Chondrocyte (in vitro differentiated cells): ENCODE results near the gene PLIN5. TPM values are rescaled to one million over a fixed set of nuclear protein-coding genes. Genes with fewer than 3 reads are reported as not detected.
A peak's percentile ranks its signal among the peaks of the same experiment; 100 is the strongest.

ENCODE experiments used
- DNase-seq: peaks from one replicate; pipeline ENCODE4 v3.0.0; 2021; ENCODE audit warnings: mixed read lengths, low spot score
- H3K27ac Mint-ChIP-seq: one replicate; pipeline ENCODE4 v1.8.0; 2021; ENCODE audit warnings: mild to moderate bottlenecking, moderate library complexity, mixed read lengths; ENCODE audit not compliant: unreplicated experiment
- H3K27me3 Mint-ChIP-seq: 2 replicates; pipeline ENCODE4 v1.8.0; 2021; ENCODE audit warnings: low read depth, mixed read lengths
- H3K36me3 Mint-ChIP-seq: 2 replicates; pipeline ENCODE4 v1.8.0; 2021; ENCODE audit warnings: low read depth, mixed read lengths
- H3K4me1 Mint-ChIP-seq: 2 replicates; pipeline ENCODE4 v1.8.0; 2021; ENCODE audit warnings: low read depth, mild to moderate bottlenecking, mixed read lengths
- H3K4me3 Mint-ChIP-seq: one replicate; pipeline ENCODE4 v1.8.0; 2021; ENCODE audit warnings: mild to moderate bottlenecking, moderate library complexity, mixed read lengths; ENCODE audit not compliant: unreplicated experiment
- H3K9me3 Mint-ChIP-seq: 2 replicates; pipeline ENCODE4 v1.8.0; 2021; ENCODE audit warnings: low read depth, mixed read lengths
- CTCF ChIP-seq: fragments of 200-600 bp; sonication (generic); IDR thresholded peaks from 2 replicates; pipeline ENCODE4 v1.5.0; 2021; ENCODE audit warnings: antibody characterized with exemption, mild to moderate bottlenecking, moderate library complexity
- total RNA-seq: library from RNA; stranded (reverse); gene quantifications from 3 replicates; pipeline ENCODE4 v1.2.1, GENCODE V29; 2021

Gene PLIN5
- total RNA-seq, 1 donor from 2014 or later, result not detected

GRCh38 chr19:4525563-4526002, 9.4 kb downstream of the PLIN5 start:
- Mint-ChIP-seq H3K27ac (no peak overlapping the region), H3K4me1 (peaks cover 11% of the 10 kb centered on the region), H3K9me3 (no peaks in the 10 kb centered on the region), H3K4me3 (no peak overlapping the region), H3K36me3 (no peaks in the 10 kb centered on the region), H3K27me3 (peaks cover 8% of the 10 kb centered on the region)
- no peak for TF ChIP-seq CTCF
- no peak for DNase-seq

GRCh38 chr19:4524808-4525562, 10.0 kb downstream of the PLIN5 start:
- H3K27me3 Mint-ChIP-seq, result peaks cover 6% of the 10 kb centered on the region
- no peaks in the 10 kb centered on the region for H3K36me3 Mint-ChIP-seq
- H3K27ac Mint-ChIP-seq, result no peak overlapping the region
- TF ChIP-seq CTCF, result peak; percentile 81
- H3K4me3 Mint-ChIP-seq, result no peak overlapping the region
- no peaks in the 10 kb centered on the region for H3K9me3 Mint-ChIP-seq
- peaks cover 12% of the 10 kb centered on the region for H3K4me1 Mint-ChIP-seq
- DNase-seq, result peak; percentile 91

- peaks cover 2% of the 10 kb centered on the region for H3K27me3 Mint-ChIP-seq
- TF ChIP-seq CTCF, result peak; percentile 80
- no peaks in the 10 kb centered on the region for H3K9me3 Mint-ChIP-seq
- H3K4me3 Mint-ChIP-seq, result no peak overlapping the region
- no peaks in the 10 kb centered on the region for H3K36me3 Mint-ChIP-seq
- H3K27ac Mint-ChIP-seq, result no peak overlapping the region
- DNase-seq, result peak; percentile 90
- H3K4me1 Mint-ChIP-seq, result peaks cover 17% of the 10 kb centered on the region
These were observed 11.5 kb downstream of the PLIN5 start for GRCh38 chr19:4523306-4524110.

- DNase-seq, result no peak
- Mint-ChIP-seq H3K27ac (no peak overlapping the region), H3K4me1 (peaks cover 17% of the 10 kb centered on the region), H3K4me3 (no peak overlapping the region), H3K36me3 (no peaks in the 10 kb centered on the region), H3K9me3 (no peaks in the 10 kb centered on the region), H3K27me3 (peaks cover 1% of the 10 kb centered on the region)
- no peak for TF ChIP-seq CTCF
These were observed 12.6 kb downstream of the PLIN5 start for GRCh38 chr19:4522291-4523002.

GRCh38 chr19:4521888-4522242, 13.2 kb downstream of the PLIN5 start:
- Mint-ChIP-seq H3K27me3 (peaks cover 1% of the 10 kb centered on the region), H3K4me1 (peaks cover 17% of the 10 kb centered on the region), H3K27ac (no peak overlapping the region), H3K9me3 (no peaks in the 10 kb centered on the region), H3K36me3 (no peaks in the 10 kb centered on the region), H3K4me3 (no peak overlapping the region)
- DNase-seq, result no peak
- TF ChIP-seq CTCF, result no peak
